Chondrocyte (in vitro differentiated cells): ENCODE results near the gene CRYZL1. TPM values are rescaled to one million over a fixed set of nuclear protein-coding genes. Genes with fewer than 3 reads are reported as not detected.

ENCODE experiments used
- DNase-seq: peaks from one replicate; pipeline ENCODE4 v3.0.0; 2021; ENCODE audit warnings: mixed read lengths, low spot score
- H3K27ac Mint-ChIP-seq: one replicate; pipeline ENCODE4 v1.8.0; 2021; ENCODE audit warnings: mild to moderate bottlenecking, moderate library complexity, mixed read lengths; ENCODE audit not compliant: unreplicated experiment
- H3K27me3 Mint-ChIP-seq: 2 replicates; pipeline ENCODE4 v1.8.0; 2021; ENCODE audit warnings: low read depth, mixed read lengths
- H3K36me3 Mint-ChIP-seq: 2 replicates; pipeline ENCODE4 v1.8.0; 2021; ENCODE audit warnings: low read depth, mixed read lengths
- H3K4me1 Mint-ChIP-seq: 2 replicates; pipeline ENCODE4 v1.8.0; 2021; ENCODE audit warnings: low read depth, mild to moderate bottlenecking, mixed read lengths
- H3K4me3 Mint-ChIP-seq: one replicate; pipeline ENCODE4 v1.8.0; 2021; ENCODE audit warnings: mild to moderate bottlenecking, moderate library complexity, mixed read lengths; ENCODE audit not compliant: unreplicated experiment
- H3K9me3 Mint-ChIP-seq: 2 replicates; pipeline ENCODE4 v1.8.0; 2021; ENCODE audit warnings: low read depth, mixed read lengths
- CTCF ChIP-seq: fragments of 200-600 bp; sonication (generic); IDR thresholded peaks from 2 replicates; pipeline ENCODE4 v1.5.0; 2021; ENCODE audit warnings: antibody characterized with exemption, mild to moderate bottlenecking, moderate library complexity
- total RNA-seq: library from RNA; stranded (reverse); gene quantifications from 3 replicates; pipeline ENCODE4 v1.2.1, GENCODE V29; 2021

The CRYZL1 gene
- total RNA-seq, 1 donor from 2014 or later, result 30.4 TPM

DNA sequence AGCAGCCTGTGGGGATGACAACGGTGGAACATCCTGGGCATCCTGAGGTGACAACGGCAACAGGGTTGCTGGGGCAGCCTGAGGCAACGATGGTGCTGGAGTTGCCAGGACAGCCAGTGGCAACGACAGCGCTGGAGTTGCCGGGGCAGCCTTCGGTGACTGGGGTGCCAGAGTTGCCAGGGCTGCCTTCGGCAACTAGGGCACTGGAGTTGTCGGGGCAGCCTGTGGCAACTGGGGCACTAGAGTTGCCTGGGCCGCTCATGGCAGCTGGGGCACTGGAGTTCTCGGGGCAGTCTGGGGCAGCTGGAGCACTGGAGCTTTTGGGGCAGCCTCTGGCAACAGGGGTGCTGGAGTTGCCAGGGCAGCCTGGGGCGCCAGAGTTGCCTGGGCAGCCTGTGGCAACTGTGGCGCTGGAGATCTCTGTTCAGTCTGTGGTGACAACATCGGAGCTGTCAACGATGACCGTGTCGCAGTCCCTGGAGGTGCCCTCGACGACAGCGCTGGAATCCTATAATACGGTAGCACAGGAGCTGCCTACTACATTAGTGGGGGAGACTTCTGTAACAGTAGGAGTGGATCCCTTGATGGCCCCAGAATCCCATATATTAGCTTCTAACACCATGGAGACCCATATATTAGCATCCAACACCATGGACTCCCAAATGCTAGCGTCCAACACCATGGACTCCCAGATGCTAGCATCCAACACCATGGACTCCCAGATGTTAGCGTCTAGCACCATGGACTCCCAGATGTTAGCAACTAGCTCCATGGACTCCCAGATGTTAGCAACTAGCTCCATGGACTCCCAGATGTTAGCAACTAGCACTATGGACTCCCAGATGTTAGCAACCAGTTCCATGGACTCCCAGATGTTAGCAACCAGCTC is 90.5 kb downstream of the CRYZL1 start:
- no peak for DNase-seq
- Mint-ChIP-seq H3K36me3 (peaks cover 37% of the 10 kb centered on the region), H3K27ac (no peak overlapping the region), H3K27me3 (no peaks in the 10 kb centered on the region), H3K9me3 (no peaks in the 10 kb centered on the region), H3K4me1 (peaks cover 18% of the 10 kb centered on the region), H3K4me3 (no peak overlapping the region)
- no peak for TF ChIP-seq CTCF

DNA sequence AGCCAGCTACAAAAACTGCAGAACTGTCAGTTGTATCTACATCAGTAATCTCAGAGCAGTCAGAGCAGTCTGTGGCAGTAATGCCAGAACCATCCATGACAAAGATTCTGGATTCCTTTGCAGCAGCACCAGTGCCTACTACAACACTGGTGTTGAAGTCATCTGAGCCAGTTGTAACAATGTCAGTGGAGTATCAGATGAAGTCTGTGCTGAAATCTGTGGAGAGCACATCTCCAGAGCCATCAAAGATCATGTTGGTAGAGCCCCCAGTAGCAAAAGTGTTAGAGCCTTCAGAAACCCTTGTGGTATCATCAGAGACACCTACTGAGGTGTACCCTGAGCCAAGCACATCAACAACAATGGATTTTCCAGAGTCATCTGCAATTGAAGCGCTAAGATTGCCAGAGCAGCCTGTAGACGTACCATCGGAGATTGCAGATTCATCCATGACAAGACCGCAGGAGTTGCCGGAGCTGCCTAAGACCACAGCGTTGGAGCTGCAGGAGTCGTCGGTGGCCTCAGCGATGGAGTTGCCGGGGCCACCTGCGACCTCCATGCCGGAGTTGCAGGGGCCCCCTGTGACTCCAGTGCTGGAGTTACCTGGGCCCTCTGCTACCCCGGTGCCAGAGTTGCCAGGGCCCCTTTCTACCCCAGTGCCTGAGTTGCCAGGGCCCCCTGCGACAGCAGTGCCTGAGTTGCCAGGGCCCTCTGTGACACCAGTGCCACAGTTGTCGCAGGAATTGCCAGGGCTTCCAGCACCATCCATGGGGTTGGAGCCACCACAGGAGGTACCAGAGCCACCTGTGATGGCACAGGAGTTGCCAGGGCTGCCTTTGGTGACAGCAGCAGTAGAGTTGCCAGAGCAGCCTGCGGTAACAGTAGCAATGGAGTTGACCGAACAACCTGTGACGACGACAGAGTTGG is 91.4 kb downstream of the CRYZL1 start:
- no peak for TF ChIP-seq CTCF
- Mint-ChIP-seq H3K9me3 (no peaks in the 10 kb centered on the region), H3K4me3 (no peak overlapping the region), H3K4me1 (peaks cover 18% of the 10 kb centered on the region), H3K36me3 (peaks cover 31% of the 10 kb centered on the region), H3K27ac (no peak overlapping the region), H3K27me3 (no peaks in the 10 kb centered on the region)
- DNase-seq, result no peak

GRCh38 chr21:33546086-33546485 is 95.5 kb downstream of the CRYZL1 start:
- H3K27me3 Mint-ChIP-seq, result no peaks in the 10 kb centered on the region
- H3K4me1 Mint-ChIP-seq, result peaks cover 29% of the 10 kb centered on the region
- H3K36me3 Mint-ChIP-seq, result peaks cover 12% of the 10 kb centered on the region
- DNase-seq, result no peak
- no peak for TF ChIP-seq CTCF
- no peak overlapping the region for H3K4me3 Mint-ChIP-seq
- H3K9me3 Mint-ChIP-seq, result no peaks in the 10 kb centered on the region
- peak overlapping the region; percentile 100 for H3K27ac Mint-ChIP-seq

- H3K4me1 Mint-ChIP-seq, result peaks cover 40% of the 10 kb centered on the region
- TF ChIP-seq CTCF, result no peak
Observed at GRCh38 chr21:33544451-33545195, 96.9 kb downstream of the CRYZL1 start.

More at GRCh38 chr21:33544451-33545195, 96.9 kb downstream of the CRYZL1 start:
- Mint-ChIP-seq H3K9me3 (no peaks in the 10 kb centered on the region), H3K27me3 (no peaks in the 10 kb centered on the region), H3K4me3 (peak overlapping the region; percentile 95), H3K36me3 (peaks cover 6% of the 10 kb centered on the region), H3K27ac (peak overlapping the region; percentile 100)
- no peak for DNase-seq
